Calu3 (cell line): ENCODE measurements around the gene SH3PXD2A. TPM values are rescaled to one million over a fixed set of nuclear protein-coding genes. Genes with fewer than 3 reads are reported as not detected.

Source experiments
- BruUV-seq: library from RNA; stranded (reverse); fragments of 400-500 nt; replicated peaks from 2 replicates; lab custom pipeline; 2021; lab: Mats Ljungman, UMichigan
- CTCF ChIA-PET: fragments of 300-600 bp; sonication (Branson Sonifier 250); formaldehyde crosslinking; loops from one replicate; lab custom pipeline; 2022; ENCODE audit warnings: antibody characterized with exemption; lab: Charles Lee
- DNase-seq: peaks from one replicate; pipeline ENCODE4 v3.0.0; 2022
- H3K27ac Mint-ChIP-seq: one replicate; pipeline ENCODE4 v1.8.0; 2022; ENCODE audit warnings: mixed read lengths; ENCODE audit not compliant: unreplicated experiment
- H3K27me3 Mint-ChIP-seq: one replicate; pipeline ENCODE4 v1.8.0; 2022; ENCODE audit warnings: mixed read lengths; ENCODE audit not compliant: unreplicated experiment
- H3K36me3 Mint-ChIP-seq: one replicate; pipeline ENCODE4 v1.8.0; 2022; ENCODE audit warnings: mild to moderate bottlenecking, moderate library complexity, mixed read lengths; ENCODE audit not compliant: insufficient read depth, unreplicated experiment
- H3K4me1 Mint-ChIP-seq: one replicate; pipeline ENCODE4 v1.8.0; 2022; ENCODE audit warnings: mild to moderate bottlenecking, low read depth, mixed read lengths; ENCODE audit not compliant: unreplicated experiment
- H3K4me3 Mint-ChIP-seq: one replicate; pipeline ENCODE4 v1.8.0; 2022; ENCODE audit warnings: mild to moderate bottlenecking, low read depth, moderate library complexity, mixed read lengths; ENCODE audit not compliant: unreplicated experiment
- H3K9me3 Mint-ChIP-seq: one replicate; pipeline ENCODE4 v1.8.0; 2022; ENCODE audit warnings: low read depth, mixed read lengths; ENCODE audit not compliant: unreplicated experiment
- intact Hi-C: fragments of 100-400 bp; cut with micrococcal nuclease; formaldehyde crosslinking; loops from one replicate; pipeline ENCODE4 v1.10.0; 2022; ENCODE audit not compliant: unreplicated experiment
- total RNA-seq: library from RNA; stranded (reverse); gene quantifications from 2 replicates; pipeline ENCODE4 v1.2.3, GENCODE V29; 2022
- TF ChIP-seq, protein P1 (sequence below): fragments of 200-600 bp; IDR thresholded peaks from one replicate; pipeline ENCODE4 v1.8.0; 2022; ENCODE audit warnings: antibody characterized with exemption; ENCODE audit not compliant: unreplicated experiment

SH3PXD2A gene
- total RNA-seq, 1 experiment from 2014 or later: 7.5 TPM

DNA sequence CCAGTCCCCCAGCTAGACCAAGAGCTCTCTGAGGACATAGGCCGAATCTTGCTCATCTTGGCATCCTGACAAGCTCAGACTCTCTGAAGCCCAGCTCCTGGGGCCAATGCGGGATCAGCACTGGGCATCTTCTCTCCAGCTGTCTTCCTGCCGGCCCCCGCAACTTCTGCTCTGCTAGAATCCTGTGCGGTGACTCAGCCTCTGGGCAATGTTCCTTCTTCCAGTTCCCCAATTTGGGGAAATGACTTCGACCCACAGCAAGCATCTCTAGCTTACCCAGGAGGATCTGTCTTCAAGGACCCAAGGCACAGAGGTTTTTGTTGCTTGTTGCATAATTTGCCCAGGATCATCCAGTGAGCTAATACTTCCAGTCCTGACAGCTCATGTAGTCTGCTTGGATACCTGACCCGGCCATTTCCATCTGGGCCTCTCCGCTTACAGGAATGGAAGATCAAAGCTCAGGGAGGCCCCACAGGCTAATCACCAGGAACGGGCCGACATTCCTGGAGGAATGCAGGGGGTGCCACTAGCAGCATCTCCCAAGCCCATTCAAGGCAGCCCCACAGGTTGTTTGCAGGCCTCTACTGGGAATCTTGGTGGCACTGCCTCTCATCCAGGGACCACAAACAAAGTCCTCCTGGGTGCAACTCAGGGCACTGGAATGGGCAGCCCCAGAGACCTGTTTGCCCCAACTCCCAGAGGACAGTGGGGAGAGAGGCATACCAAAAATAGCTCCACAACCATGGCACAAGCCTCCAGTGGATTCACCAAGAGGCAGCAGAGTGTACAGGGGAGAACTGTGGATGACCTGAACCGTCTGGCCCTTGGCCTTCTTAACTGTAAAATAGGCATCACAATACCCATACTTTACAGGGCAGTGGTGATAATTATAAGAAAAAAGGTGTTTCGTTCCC, 210.0 kb downstream of the SH3PXD2A start:
- intact Hi-C loops: no loop called here
- no peak for DNase-seq
- Mint-ChIP-seq H3K36me3 (no peaks in the 10 kb centered on the region), H3K4me3 (no peak overlapping the region), H3K27ac (no peak overlapping the region), H3K27me3 (no peaks in the 10 kb centered on the region), H3K9me3 (no peaks in the 10 kb centered on the region), H3K4me1 (no peaks in the 10 kb centered on the region)
- TF ChIP-seq, protein P1, sequence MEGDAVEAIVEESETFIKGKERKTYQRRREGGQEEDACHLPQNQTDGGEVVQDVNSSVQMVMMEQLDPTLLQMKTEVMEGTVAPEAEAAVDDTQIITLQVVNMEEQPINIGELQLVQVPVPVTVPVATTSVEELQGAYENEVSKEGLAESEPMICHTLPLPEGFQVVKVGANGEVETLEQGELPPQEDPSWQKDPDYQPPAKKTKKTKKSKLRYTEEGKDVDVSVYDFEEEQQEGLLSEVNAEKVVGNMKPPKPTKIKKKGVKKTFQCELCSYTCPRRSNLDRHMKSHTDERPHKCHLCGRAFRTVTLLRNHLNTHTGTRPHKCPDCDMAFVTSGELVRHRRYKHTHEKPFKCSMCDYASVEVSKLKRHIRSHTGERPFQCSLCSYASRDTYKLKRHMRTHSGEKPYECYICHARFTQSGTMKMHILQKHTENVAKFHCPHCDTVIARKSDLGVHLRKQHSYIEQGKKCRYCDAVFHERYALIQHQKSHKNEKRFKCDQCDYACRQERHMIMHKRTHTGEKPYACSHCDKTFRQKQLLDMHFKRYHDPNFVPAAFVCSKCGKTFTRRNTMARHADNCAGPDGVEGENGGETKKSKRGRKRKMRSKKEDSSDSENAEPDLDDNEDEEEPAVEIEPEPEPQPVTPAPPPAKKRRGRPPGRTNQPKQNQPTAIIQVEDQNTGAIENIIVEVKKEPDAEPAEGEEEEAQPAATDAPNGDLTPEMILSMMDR: no peak
- no TSS peak for BruUV-seq
- CTCF ChIA-PET: no interaction called here

DNA sequence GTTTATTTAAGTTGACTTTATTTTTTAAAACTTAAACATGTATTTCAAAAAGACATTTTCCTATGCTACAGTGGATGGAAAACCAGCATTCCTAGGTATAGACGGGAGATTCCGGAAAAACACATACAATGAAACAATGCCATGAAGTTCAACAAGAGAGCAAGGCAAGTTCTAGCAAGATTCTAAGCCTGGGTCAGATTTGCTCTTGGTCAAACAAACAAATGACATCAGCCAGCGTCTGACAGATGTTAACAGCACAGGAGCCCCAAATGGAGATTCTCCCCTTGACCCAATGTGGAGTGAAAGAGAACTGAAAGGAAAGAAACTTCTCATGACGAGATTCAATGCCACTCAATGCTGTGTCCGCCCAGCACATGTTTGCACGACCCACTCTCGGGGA, 212.0 kb downstream of the SH3PXD2A start:
- CTCF ChIA-PET: no interaction called here
- no peak overlapping the region for H3K27ac Mint-ChIP-seq
- no TSS peak for BruUV-seq

DNA sequence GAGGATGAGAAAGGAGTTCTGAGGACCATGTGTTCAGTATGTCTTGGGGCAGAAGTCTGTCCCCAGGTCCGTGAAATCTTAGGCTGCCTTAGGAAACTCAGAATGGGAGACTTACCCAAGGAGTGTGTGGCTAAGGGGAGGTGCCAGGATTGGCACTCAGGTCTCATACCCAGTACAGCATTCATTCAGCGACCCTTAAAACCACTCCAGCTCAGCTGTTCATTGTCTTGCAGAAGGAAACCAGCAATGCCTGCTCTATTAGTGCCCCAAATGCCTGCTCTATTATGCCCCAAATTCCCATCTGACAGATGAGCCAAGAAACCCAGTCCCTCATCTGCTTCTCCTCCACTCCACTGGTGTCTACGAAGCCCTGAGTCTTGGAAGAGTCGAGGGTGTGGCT, 214.1 kb downstream of the SH3PXD2A start:
- no peak overlapping the region for H3K27ac Mint-ChIP-seq
- CTCF ChIA-PET: no interaction called here

More for the DNA sequence above, 212.0 kb downstream of the SH3PXD2A start:
- Mint-ChIP-seq H3K27me3 (no peaks in the 10 kb centered on the region), H3K4me3 (no peak overlapping the region), H3K9me3 (no peaks in the 10 kb centered on the region), H3K36me3 (peaks cover 5% of the 10 kb centered on the region), H3K4me1 (no peaks in the 10 kb centered on the region)
- no peak for DNase-seq
- TF ChIP-seq, protein P1: no peak
- intact Hi-C loops: no loop called here

DNA sequence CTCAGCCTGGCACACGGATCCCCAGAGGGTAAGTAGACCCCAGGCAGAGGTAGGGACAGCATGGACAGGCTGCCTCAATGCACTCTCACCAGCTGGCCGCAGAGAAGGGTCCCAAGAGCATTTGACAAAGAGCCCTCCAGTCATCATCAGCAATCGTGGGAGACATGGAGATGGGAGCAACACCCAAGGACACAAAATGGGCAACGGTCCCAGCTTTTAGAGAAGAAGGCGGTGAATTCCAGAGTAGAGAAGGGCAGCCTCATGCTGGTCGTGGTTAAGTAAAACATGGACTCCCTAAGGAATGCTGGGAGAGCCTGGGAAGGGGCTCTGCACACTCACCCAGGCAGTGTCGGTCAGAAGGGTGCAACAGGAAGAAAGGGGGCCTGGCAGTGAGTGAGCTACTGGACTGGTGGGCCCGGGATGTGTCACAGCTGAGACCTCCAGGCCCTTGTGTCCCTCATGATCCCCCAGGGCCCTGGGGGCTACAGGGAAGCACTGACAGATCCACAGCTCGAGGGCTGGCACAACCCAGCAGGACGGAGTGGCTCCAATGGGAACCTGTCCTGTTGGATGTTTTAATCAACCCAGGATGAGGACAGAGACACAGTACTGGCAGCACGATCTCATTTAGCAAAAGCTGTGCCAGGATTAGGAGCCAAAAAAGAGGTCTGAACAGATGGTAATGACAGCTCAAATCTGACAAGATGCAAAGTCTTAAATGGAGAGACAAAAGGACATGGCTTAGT, 214.8 kb downstream of the SH3PXD2A start:
- no peaks in the 10 kb centered on the region for H3K27me3 Mint-ChIP-seq
- no peak overlapping the region for H3K4me3 Mint-ChIP-seq
- TF ChIP-seq, protein P1: no peak
- no peak for DNase-seq
- no TSS peak for BruUV-seq
- H3K9me3 Mint-ChIP-seq: no peaks in the 10 kb centered on the region
- intact Hi-C loops: no loop called here
- CTCF ChIA-PET: no interaction called here
- H3K36me3 Mint-ChIP-seq: peaks cover 5% of the 10 kb centered on the region
- no peaks in the 10 kb centered on the region for H3K4me1 Mint-ChIP-seq
- H3K27ac Mint-ChIP-seq: no peak overlapping the region

More for the DNA sequence above, 214.1 kb downstream of the SH3PXD2A start:
- no peaks in the 10 kb centered on the region for H3K27me3 Mint-ChIP-seq
- no peaks in the 10 kb centered on the region for H3K4me1 Mint-ChIP-seq
- no peak for DNase-seq
- peaks cover 5% of the 10 kb centered on the region for H3K36me3 Mint-ChIP-seq
- no peak overlapping the region for H3K4me3 Mint-ChIP-seq
- BruUV-seq: no TSS peak
- intact Hi-C loops: no loop called here
- TF ChIP-seq, protein P1: no peak
- H3K9me3 Mint-ChIP-seq: no peaks in the 10 kb centered on the region
